GM10248 (cell line): ENCODE results near the gene ADAM19.
A peak's percentile ranks its signal among the peaks of the same experiment; 100 is the strongest.

Source experiments
- CTCF ChIA-PET: fragments of 300-600 bp; sonication (Branson Sonifier 250); formaldehyde crosslinking; extraction: SDS; loops from one replicate; lab custom pipeline; 2021; ENCODE audit warnings: antibody characterized with exemption; lab: Yijun Ruan, JAX
- POLR2A ChIA-PET: fragments of 350-650 bp; sonication (Branson Sonifier 250); formaldehyde crosslinking; extraction: SDS; loops from one replicate; lab custom pipeline; 2020; ENCODE audit warnings: antibody characterized with exemption; lab: Yijun Ruan, JAX
- DNase-seq: peaks from one replicate; pipeline ENCODE4 v3.0.0; 2012; ENCODE audit errors: extremely low spot score
- TF ChIP-seq, protein P1 (sequence below): IDR thresholded peaks from 2 replicates; pipeline ENCODE4 v1.5.1; 2012; ENCODE audit warnings: mild to moderate bottlenecking, low read depth; ENCODE audit errors: extremely low read depth, missing control alignments, control extremely low read depth

The ADAM19 gene

DNA sequence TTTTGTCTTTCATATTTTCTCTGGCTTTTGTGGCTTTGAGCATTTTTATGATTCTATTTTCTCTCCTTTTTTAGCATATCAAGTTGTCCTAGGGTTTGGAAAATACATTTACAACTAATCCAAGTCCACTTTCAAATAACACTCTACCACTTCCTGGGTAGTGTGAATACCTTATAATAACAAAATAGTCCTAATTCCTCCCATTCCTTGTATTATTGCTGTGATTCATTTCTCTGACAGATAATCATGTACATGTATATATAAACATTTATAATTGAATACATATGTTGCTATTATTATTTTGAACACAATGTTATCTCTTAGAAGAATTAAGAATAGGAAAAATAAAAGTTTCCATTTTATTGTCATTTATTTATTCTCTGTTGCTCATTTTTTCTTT, 14.9 kb upstream of the ADAM19 start:
- no peak for DNase-seq
- CTCF ChIA-PET = no interaction called here
- TF ChIP-seq, protein P1, sequence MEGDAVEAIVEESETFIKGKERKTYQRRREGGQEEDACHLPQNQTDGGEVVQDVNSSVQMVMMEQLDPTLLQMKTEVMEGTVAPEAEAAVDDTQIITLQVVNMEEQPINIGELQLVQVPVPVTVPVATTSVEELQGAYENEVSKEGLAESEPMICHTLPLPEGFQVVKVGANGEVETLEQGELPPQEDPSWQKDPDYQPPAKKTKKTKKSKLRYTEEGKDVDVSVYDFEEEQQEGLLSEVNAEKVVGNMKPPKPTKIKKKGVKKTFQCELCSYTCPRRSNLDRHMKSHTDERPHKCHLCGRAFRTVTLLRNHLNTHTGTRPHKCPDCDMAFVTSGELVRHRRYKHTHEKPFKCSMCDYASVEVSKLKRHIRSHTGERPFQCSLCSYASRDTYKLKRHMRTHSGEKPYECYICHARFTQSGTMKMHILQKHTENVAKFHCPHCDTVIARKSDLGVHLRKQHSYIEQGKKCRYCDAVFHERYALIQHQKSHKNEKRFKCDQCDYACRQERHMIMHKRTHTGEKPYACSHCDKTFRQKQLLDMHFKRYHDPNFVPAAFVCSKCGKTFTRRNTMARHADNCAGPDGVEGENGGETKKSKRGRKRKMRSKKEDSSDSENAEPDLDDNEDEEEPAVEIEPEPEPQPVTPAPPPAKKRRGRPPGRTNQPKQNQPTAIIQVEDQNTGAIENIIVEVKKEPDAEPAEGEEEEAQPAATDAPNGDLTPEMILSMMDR = no peak
- POLR2A ChIA-PET = no interaction called here

DNA sequence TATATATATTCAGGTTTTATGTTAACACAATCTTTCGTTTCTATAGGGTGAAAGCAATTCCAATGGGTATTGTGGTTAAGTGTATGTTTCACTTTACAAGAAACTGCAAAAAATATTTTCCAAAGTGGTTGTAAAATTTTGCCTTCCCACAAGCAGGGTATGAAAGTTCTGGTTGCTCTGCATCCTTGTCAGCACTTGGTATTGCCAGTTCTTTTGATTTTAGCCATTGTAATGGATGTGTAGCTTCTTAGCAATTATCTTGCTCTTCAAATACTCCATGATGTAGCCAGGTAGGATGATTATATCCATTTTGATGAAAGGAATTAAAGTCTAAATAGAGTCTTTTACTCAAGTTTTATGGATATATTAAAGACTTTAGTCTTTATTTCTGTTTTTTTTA, 9.1 kb upstream of the ADAM19 start:
- CTCF ChIA-PET = interaction anchor here (0.9 to 4.9 kb wide), 5 partner anchors 12 to 159 kb away, joined by 3 to 42 read pairs (median 4); partner anchors contain the start of gene LSM11
- POLR2A ChIA-PET = no interaction called here
- DNase-seq = no peak
- TF ChIP-seq, protein P1 = no peak

DNA sequence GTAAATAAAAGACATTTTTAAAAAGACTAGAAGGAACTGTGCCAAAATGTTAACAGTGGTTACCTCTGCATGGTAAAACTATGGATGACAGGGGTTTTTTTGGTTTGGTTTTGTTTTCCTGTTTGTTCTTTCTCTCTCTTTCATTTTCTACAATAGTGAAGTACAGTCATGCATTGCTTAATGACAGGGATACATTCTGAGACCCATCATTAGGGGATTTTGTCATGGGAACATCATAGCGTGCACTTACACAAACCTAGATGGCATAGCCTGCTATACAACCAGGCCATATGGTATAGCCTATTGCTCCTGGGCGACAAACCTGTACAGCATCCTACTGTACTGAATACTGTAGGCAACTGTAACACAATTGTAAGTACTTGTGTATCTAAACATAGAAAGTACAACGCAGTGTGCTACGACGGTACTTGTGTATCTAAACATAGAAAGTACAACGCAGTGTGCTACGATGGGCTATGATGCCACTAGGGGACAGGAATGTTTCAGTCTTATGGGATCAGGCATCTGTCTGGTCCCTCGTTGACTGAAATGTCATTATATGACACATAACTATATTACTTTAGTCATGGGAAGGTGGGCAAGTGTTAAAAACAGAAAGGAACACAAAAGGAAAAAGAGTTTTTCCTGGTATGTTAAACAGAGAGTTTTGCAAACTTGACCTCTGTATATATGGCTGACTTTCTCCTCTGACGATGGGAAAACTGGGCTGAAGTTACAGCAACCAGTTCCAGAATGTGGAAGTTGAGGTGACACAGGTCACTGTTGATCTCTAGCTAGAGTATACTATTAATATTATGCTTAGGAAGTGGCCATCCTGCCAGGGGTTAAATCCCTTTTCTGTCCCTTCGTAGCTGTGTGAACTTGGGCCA, 7.4 kb upstream of the ADAM19 start:
- CTCF ChIA-PET = interaction anchor here (1.5 to 6.1 kb wide), 3 partner anchors 12 to 34 kb away, joined by 3 to 42 read pairs (median 33); no protein-coding TSS in a partner anchor
- DNase-seq = no peak
- POLR2A ChIA-PET = no interaction called here
- TF ChIP-seq, protein P1 = peak; percentile 12

DNA sequence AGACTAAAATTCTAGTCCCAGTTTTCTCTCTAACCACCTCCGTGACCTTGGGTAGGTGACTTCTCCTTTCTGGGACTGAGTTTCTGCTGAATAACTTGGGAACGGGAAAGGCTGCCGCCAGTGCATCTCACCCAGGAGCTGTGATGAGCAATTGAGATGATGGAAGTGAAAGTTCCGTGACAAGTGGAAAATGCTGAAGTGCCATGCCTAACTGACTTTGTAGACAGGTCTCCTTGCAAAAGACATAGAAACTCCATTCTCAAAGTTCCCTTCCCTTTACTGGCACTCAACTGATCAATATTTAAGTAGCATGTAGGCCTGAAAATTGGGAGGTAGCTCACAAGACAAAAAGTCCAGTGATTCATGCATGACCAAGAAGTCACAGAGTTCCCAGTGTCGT, 6.3 kb upstream of the ADAM19 start:
- CTCF ChIA-PET = interaction anchor here (6.1 kb wide), 1 partner anchor 13 kb away, joined by 33 read pairs; no protein-coding TSS in a partner anchor
- TF ChIP-seq, protein P1 = no peak
- no peak for DNase-seq
- POLR2A ChIA-PET = no interaction called here

DNA sequence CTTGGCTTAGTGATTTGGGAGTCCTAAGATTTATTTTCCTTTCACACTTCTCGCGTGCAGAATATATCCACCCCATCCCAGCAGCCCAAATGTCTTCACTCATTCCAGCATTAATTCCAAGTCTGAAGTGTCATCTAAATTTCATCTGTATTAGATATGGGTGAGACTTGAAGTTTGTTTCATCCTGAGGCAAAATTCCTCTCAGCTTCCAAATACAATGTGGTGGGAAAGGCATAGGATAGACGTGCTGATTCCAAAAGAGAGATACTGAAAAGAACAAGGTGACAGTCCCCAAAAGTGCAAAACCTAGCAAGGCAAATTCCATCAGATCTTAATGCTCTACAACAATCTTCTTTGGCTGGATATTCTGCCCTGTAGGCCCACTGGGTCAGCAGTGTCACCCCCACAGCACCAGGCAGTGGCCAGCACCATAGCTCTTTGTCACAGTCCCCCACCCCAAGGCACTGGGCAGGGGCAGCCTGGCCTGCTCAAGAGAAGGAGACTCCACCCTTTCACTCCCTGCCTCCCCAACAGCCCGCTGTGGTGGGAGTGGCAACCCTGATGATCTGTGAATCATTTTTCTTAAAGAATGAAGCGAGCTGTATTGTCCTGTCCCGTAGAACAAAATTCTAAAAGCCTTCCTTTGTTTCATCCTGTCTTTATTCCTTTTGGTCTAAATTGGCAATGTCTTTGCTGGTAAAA, 2.7 kb upstream of the ADAM19 start:
- POLR2A ChIA-PET = no interaction called here
- DNase-seq = no peak
- CTCF ChIA-PET = interaction anchor here (0.9 to 6.1 kb wide), 7 partner anchors 8 to 165 kb away, joined by 4 to 33 read pairs (median 6); partner anchors contain the start of gene LSM11
- TF ChIP-seq, protein P1 = no peak

- ChIA-PET CTCF (interaction anchor here (1.1 to 6.1 kb wide), 6 partner anchors 9 to 185 kb away, joined by 3 to 33 read pairs (median 4); partner anchors contain the start of gene LSM11), POLR2A (no interaction called here)
- no peak for DNase-seq
- TF ChIP-seq, protein P1 = no peak
These were observed 1.1 kb upstream of the ADAM19 start for GRCh38 chr5:157576678-157577077.
